ENCODE measurements around the gene CLTA. TPM values are rescaled to one million over a fixed set of nuclear protein-coding genes. Genes with fewer than 3 reads are reported as not detected.

CLTA gene, protein sequence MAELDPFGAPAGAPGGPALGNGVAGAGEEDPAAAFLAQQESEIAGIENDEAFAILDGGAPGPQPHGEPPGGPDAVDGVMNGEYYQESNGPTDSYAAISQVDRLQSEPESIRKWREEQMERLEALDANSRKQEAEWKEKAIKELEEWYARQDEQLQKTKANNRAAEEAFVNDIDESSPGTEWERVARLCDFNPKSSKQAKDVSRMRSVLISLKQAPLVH
- 236 and 239 TPM in 2 replicates for total RNA-seq (2021; fragmentation: NEBNext Ultra II Directional; extraction: Animal tissue kit (Norgen Biotek cat#: 25700))
- 137 and 146 TPM in 2 replicates for polyA plus RNA-seq (2011; rRNA removed)
- polyA plus RNA-seq (2011; cell fraction: cytosol; rRNA removed): 239 TPM
- 104 TPM for polyA plus RNA-seq (2011; cell fraction: nucleus; rRNA removed)
- polyA plus RNA-seq (2012, experiment 1 of 2): 235 to 274 TPM (median 252 TPM) in 4 replicates
- 360 TPM for polyA plus RNA-seq (2012, experiment 2 of 2)
- 195 TPM for polyA plus RNA-seq (2013, experiment 1 of 2)
- 200 TPM for polyA plus RNA-seq (2013, experiment 2 of 2)
- polyA minus RNA-seq (2011; rRNA and poly(A)+ RNA removed): 58.9 and 75.6 TPM in 2 replicates
- 112 TPM for polyA minus RNA-seq (2011; cell fraction: cytosol; rRNA and poly(A)+ RNA removed)
- 56.0 TPM for polyA minus RNA-seq (2011; cell fraction: nucleus; rRNA and poly(A)+ RNA removed)
- long read RNA-seq, experiment 1, transcript CLTA-202 (5 exons, 1,073 nt): major isoform, 48 of 156 reads
- long read RNA-seq, experiment 1, partial matches to known transcripts: 92 of 156 reads
- long read RNA-seq, experiment 1, other reads (novel, unspliced or antisense): 13 of 156 reads
- long read RNA-seq, experiment 2, partial matches to known transcripts: 26 of 26 reads
- long read RNA-seq, experiment 2, other reads (novel, unspliced or antisense): 0 of 26 reads

GRCh38 chr9:36190388-36191289, at the start of gene CLTA:
Gene CLTA (plus strand): TSS chr9:36190921. CDS start chr9:36191057, 136 bp downstream.
- H3K4ac ChIP-seq (replicated peaks; ENCODE audit: insufficient read length, low read depth, low read length): no peak within 1 kb of the TSS
- H3K18ac ChIP-seq (ENCODE audit: extremely low read depth, low read length): peak within 1 kb of the TSS; percentile 92
- TF ChIP-seq TAF1 (IDR thresholded peaks at IDR 0.05; ENCODE audit: low read depth, low read length) (peak; percentile 95), GTF2F1 (IDR thresholded peaks at IDR 0.05; ENCODE audit: borderline replicate concordance, low read depth, low read length) (peak; percentile 42; the same call in 1 of the 2 replicates), NANOG (IDR thresholded peaks at IDR 0.05; ENCODE audit: insufficient read depth, low read depth, low read length, poor library complexity, severe bottlenecking) (no peak), CHD1 (IDR thresholded peaks at IDR 0.05; ENCODE audit: low read depth, low read length) (peak; percentile 37; the same call in 1 of the 2 replicates), KDM1A (IDR thresholded peaks at IDR 0.05; ENCODE audit: borderline replicate concordance, low read length) (no peak), SUZ12 (IDR thresholded peaks at IDR 0.05; ENCODE audit: low read length) (no peak)

More at GRCh38 chr9:36190388-36191289, at the start of gene CLTA:
- CTCF ChIA-PET (ENCODE audit: partially characterized antibody): interaction anchor here (0.5 to 5.5 kb wide), 15 partner anchors 13 to 437 kb away, joined by 3 to 38 read pairs (median 4); partner anchors contain the start of gene GLIPR2
- Histone ChIP-seq H3K4me3 (ENCODE audit: extremely low read depth in 1 of 4, insufficient read depth in 2 of 4, low read depth in 3 of 4, low read length in 4 of 4) (peak within 1 kb of the TSS; percentile 86 to 98 (median 97)), H3K79me2 (ENCODE audit: control insufficient read depth in 1 of 2, insufficient read depth in 2 of 2, low read length in 2 of 2) (peaks cover 36 to 48% of the 10 kb centered on the region in 2 experiments), H2BK5ac (ENCODE audit: low read depth, low read length) (peak within 1 kb of the TSS; percentile 66), H3K9me3 (ENCODE audit: insufficient read depth in 2 of 2, low read depth in 1 of 2, low read length in 1 of 2) (no peaks in the 10 kb centered on the region), H3K4me1 (replicated peaks in 1 of 4; ENCODE audit: control insufficient read depth in 3 of 4, insufficient read depth in 4 of 4, low read length in 3 of 4) (peaks cover 6 to 12% (median 10%) of the 10 kb centered on the region in 4 experiments; a peak in 6 of 7 replicates), H2BK15ac (ENCODE audit: low read length) (no peak within 1 kb of the TSS), H3K36me3 (ENCODE audit: control insufficient read depth in 2 of 4, insufficient read depth in 4 of 4, low read length in 3 of 4) (peaks cover 0 to 5% (median 2%) of the 10 kb centered on the region in 4 experiments; a peak in 1 of 8 replicates), H3K14ac (ENCODE audit: insufficient read length) (no peak within 1 kb of the TSS), H3K27ac (ENCODE audit: low read depth, low read length) (peak within 1 kb of the TSS; percentile 89), H3K4me2 (ENCODE audit: insufficient read depth in 1 of 2, low read depth in 2 of 2, low read length in 2 of 2) (peak within 1 kb of the TSS; percentile 95 to 99), H4K20me1 (replicated peaks in 1 of 2; ENCODE audit: control insufficient read depth in 1 of 2, insufficient read depth in 2 of 2, low read length in 2 of 2) (peaks cover 17 to 19% of the 10 kb centered on the region in 2 experiments), H2AFZ (ENCODE audit: low read length) (peak within 1 kb of the TSS; percentile 78), H3K79me1 (ENCODE audit: low read depth, low read length) (peaks cover 9% of the 10 kb centered on the region), H3K23ac (ENCODE audit: insufficient read length) (no peak within 1 kb of the TSS), H2AK5ac (ENCODE audit: low read depth, low read length) (no peak within 1 kb of the TSS), H4K8ac (ENCODE audit: extremely low read depth, insufficient read depth, low read length) (peak within 1 kb of the TSS; percentile 86), H3K27me3 (replicated peaks in 1 of 4; ENCODE audit: control insufficient read depth in 3 of 4, extremely low read depth in 1 of 4, insufficient read depth in 3 of 4, low read length in 3 of 4) (no peaks in the 10 kb centered on the region), H2BK12ac (ENCODE audit: low read depth, low read length) (no peak within 1 kb of the TSS), H2BK20ac (ENCODE audit: low read length) (no peak within 1 kb of the TSS), H3K56ac (replicated peaks; ENCODE audit: insufficient read length, low read depth, low read length) (peak within 1 kb of the TSS; percentile 7), H2BK120ac (replicated peaks; ENCODE audit: low read depth, low read length) (no peak within 1 kb of the TSS), H4K5ac (ENCODE audit: insufficient read length, low read depth, low read length) (peak within 1 kb of the TSS; percentile 78), H3K23me2 (ENCODE audit: low read depth, low read length) (peaks cover 8% of the 10 kb centered on the region), H4K91ac (replicated peaks; ENCODE audit: insufficient read length, low read length) (peak within 1 kb of the TSS; percentile 47), H3K9ac (replicated peaks in 1 of 4; ENCODE audit: extremely low read depth in 1 of 4, low read depth in 3 of 4, low read length in 3 of 4) (peak within 1 kb of the TSS; percentile 83 to 94 (median 88))
- FAIRE-seq: peak; percentile 76
- WGBS, 2 experiments (ENCODE audit: extremely low coverage in 1 of 2, insufficient coverage in 1 of 2, insufficient read length in 1 of 2, insufficient replicate concordance in 2 of 2, low coverage in 1 of 2, low lambda C conversion rate in 2 of 2, missing lambda C conversion rate in 1 of 2): 2% methylated on average over 46 of the region's 68 CpGs; no CpG with 5 or more reads in 1 of the 2 experiments
- POLR2A ChIA-PET (ENCODE audit: partially characterized antibody): interaction anchor here (0.7 to 3.4 kb wide), 27 partner anchors 8 to 232 kb away, joined by 3 to 25 read pairs (median 5); partner anchors contain the start of genes CCIN, GLIPR2, GNE and RECK
- peak; percentile 92 to 93 for DNase-seq (ENCODE audit: low read depth in 1 of 2, low spot score in 2 of 2)

All from H1 (cell line).